GM19351 (cell line): ENCODE results near the gene C12orf43.
A peak's percentile ranks its signal among the peaks of the same experiment; 100 is the strongest.
"Not testable (repeated sequence)": the region's sequence is repeated elsewhere in the genome, so short reads cannot be mapped to it uniquely, and the experiment has no call there.

Source experiments
- ATAC-seq: cut with Tn5 transposase; IDR thresholded peaks from one replicate; pipeline ENCODE4 v1.9.1; 2021; ENCODE audit warnings: mild to moderate bottlenecking, moderate library complexity; ENCODE audit not compliant: unreplicated experiment

C12orf43 gene, protein sequence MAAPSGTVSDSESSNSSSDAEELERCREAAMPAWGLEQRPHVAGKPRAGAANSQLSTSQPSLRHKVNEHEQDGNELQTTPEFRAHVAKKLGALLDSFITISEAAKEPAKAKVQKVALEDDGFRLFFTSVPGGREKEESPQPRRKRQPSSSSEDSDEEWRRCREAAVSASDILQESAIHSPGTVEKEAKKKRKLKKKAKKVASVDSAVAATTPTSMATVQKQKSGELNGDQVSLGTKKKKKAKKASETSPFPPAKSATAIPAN

DNA sequence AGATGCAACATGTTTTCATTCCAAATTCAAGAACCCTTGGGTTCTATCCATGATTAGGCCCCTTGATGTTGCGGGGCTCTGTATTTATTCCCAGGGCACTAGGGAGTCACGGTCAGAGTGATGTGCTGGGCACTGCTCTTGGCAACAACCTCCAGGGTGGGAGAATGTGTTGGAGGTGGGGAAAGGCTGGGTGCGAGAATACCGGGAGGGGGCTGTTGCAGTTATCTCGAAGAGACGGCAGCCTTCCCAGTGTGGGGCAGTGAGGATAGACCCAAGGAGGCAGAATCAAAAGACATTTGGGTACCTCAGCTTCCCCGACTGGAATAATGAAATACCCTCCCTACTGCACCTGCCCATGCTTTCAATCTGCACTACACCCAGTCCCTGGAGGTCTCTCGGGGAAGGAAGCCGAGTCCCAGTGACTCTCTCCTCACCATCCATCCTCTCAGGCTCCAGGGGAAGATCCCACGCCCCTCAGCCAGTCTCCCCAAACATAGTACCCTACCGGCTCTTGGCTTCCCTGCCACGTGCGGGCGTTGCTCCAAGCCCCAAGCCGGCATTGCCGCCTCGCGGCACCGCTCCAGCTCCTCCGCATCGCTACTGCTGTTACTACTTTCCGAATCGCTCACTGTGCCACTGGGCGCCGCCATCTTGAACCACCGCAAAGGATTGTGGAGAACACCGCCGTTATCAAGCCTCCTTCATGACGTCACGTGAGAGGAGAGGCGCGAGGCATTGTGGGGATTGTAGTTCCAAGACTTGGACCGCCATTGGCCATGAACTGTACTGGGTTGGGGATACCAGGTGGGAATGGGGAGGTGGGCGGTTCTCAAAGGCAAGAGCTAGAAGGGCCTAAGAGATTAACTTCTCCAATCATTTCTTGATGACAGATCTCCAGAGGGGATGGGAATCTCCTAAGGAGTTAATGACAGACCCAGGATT is at the start of gene C12orf43:
C12orf43 (minus strand) TSS at position 663 of the 942 bp plus-strand sequence; CDS start at position 650, 13 bp downstream.
- peak; percentile 99 for ATAC-seq

DNA sequence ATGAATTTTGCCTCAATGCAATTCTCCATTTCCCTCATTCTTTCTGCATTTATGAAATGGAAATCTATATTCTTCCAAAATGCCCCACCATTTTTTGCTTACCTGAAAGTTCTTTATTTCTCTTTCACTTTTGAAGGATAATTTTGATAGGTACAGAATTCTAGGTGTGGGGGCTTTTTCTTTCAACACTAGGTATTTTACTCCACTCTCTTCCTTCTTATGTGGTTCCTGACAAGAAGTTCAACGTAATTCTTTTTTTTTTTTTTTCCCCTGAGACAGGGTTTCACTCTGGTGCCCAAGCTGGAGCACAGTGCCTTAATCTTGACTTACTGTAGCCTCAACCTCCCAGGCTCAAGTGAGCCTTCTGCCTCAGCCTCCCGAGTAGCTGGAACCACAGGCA is 49.1 kb upstream of the C12orf43 start:
- no peak for ATAC-seq

DNA sequence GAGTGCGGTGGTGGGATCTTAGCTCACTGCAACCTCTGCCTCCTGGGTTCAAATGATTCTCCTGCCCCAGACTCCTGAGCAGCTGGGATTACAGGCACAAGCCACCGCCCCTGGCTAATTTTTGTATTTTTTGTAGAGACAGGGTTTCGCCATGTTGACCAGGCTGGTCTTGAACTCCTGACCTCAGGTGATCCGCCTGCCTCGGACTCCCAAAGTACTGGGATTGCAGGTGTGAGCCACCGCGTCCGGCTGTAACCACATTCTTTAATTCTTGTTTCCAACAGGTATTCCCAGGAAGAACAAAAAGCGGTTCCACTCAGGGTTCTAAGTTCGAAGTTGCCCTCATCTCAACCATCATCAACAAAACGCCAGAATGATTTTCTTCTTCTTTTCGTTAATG is 48.3 kb upstream of the C12orf43 start:
- not testable (repeated sequence) for ATAC-seq

DNA sequence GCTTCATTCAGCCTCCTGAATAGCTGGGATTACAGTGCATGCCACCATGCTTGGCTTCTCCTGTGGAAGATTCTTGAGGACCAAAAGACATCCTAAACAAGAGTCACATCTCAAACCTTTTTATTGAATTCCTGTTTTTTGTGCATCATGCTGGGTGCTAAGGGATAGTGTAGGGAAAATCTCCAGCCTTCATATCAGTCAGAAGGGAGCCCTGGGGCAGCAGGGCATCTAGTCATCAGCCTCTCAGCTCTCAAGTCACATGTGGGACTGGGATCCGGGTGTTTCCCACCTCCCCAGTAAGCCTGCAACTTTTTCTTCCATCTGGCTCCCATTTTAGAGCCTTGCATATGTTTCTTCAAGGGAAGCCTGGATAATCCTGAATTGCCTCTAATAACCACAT is 47.8 kb upstream of the C12orf43 start:
- no peak for ATAC-seq

DNA sequence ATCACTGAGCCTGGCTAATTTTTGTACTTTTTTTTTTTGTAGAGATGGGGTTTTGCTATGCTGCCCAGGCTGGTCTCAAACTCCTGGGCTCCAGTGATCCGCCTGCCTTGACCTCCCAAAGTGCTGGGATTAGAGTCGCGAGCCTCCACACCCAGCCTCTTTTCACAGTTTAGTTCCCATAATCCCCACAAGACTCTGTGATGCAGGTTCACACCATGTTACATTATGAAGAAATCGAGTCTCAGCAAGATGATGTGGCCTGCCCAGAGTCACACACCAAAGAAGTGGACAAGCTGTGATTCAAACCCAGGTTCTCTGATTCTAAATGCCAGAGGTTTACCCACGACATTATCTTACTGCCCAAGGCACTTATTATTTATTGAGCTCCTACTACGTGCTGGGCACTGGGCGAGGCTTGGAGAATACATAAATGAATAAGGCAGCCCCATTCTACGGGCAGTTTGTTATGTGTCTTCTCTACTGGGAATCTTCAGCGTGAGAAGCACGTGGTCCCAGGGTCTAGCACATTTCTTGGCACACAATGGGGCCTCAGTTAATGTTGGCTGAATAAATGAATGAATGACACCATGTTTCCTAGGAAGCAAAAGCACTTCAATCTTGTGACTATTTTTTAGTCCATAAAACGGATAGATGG is 46.2 kb upstream of the C12orf43 start:
- no peak for ATAC-seq

DNA sequence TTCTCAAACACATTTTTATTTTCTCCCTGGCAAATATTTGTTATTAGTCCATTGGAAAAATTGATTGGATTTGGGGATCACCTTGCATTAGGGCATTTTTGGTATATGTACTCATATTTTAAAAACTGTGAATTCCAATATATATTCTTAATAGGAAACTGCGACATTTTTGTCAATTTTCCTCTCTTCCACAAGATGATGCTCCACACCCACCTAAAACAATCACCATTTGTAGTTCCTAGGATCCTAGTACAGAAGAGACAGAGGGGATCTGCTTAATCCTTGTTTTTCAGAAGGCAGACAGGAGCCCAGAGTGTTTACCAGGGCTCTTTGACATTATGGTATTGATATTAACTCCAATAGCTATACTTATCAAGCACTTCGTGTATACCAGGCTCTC is 45.5 kb upstream of the C12orf43 start:
- no peak for ATAC-seq

DNA sequence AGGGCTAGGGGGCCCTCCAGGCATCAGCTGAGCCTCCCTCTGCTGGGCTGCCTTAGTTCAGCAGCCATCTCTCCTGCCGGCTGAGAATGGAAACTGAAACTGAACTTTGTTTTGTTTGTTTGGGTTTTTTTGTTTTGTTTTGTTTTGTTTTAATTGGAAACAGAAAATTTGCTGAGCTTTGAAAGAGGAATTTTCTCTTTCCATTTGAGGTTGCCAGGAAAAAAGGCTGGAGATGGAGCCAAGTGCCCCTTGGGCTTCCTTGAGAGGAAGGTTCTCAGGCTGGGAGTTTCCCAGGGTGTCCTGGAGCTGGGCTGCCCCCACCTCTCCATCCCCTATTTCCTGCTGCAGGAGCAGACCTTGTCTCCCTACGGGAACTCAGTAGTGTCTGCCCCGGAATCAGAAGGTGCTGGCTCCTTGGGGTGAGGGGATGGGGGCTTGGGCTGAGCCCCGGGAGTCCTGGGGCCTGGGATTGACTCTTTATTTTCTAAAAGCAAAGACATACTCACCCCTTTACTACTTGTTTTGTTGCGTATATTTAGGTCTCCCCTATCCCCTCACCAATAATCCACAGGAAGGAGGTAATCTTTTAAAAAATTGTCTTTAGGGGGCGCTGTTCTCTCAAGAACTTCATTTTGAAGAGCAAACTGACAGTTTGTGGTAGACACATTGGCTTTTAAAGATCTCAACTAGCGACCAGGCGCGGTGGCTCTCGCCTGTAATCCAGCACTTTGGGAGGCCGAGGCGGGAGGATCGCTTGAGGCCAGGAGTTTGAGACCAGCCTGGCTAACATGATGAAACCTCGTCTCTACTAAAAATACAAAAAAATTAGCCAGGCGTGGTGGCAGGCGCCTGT is 44.1 kb upstream of the C12orf43 start:
- ATAC-seq, result peak; percentile 84

DNA sequence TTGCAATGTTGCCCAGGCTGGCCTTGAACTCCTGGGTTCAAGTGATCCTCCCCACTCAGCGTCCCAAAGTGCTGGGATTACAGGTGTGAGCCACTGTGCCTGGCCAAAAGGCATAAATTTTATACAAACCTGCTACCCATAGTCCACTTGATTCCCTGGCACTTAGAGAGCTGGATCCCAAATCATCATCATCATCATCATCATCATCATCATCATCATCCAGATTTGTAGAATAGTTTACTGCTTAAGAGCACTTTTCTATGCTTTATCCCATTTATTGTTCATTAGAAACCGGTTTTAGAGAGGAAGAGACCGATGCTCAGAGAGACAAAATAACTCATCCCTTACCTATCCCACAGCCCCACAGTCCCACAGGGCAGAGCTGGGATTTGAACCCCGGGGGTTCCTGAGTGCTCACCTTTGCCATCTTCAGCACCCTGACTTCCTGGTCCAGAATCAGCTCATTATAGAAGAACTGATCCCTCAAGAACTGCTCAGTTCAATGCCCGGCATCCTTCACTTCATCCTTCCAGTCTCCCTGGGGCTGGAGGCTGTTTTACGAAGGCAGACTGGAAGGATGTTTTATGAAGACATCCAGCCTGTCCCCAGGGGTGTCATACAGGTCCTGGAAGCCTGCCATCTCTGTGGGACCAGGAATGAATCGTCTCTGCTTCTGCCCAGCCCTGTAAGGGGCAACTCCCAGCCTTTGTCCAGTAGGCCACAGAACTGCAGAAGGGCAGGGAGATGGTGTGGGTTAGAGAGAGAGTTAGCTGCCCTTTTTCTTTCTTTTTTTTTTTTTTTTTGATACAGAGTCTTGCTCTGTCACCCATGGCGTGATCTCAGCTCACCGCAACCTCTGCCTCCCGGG is 43.0 kb upstream of the C12orf43 start:
- ATAC-seq, result peak; percentile 38

DNA sequence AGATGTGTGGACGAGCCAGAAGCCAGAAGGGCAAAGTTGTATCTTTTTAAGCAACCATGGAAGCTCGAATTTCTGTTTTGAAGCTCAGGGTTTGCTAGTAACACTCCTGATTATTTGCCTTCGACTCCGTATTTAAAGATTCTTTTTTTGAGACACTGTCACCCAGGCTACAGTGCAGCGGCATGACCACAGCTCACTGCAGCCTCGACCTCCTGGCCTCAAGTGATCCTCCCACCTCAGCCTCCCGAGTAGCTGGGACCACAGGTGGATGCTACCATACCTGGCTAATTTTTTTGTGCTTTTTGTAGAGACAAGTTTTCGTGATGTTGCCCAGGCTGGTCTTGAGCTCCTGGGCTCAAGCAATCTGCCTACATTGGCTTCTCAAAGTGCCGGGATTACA is 41.5 kb upstream of the C12orf43 start:
- ATAC-seq, result no peak

DNA sequence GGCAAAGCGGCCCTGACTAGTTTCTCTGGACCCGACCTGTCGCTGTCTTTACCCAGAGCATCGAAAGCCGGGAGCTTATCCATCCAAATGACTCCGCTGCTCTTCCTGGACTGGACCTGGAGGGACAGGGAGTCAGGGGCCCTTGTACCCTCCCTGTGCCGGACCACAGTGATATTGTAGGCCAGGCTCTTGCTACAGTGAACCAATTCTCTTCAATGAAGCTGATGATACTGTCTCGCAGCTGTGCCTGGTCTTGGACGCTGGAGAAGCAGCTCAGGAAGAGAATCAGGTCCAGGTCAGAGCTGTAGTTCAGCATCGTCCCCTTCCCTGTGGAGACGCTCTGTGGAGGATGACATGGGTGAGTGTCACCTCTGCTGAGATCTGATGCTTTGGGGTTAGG is 37.4 kb upstream of the C12orf43 start:
- ATAC-seq, result no peak

DNA sequence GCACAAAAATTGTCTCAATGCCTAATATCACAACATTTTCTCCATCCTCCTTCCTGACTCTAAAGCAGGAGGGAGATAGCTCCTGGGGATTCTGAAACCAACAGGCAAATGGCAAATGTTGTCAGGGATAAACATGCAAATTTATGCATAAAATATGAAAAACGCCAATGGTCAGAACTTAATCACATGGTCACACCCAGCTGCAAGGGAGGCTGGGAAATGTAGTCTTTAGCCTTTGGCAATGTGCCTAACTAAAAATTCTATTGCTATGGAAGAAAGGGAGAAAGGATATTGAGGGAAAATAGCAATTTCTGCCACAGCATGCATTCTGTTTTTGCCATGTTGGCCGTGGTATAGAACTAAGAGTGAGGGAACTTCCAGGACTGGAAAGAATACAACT is 34.4 kb upstream of the C12orf43 start:
- no peak for ATAC-seq

DNA sequence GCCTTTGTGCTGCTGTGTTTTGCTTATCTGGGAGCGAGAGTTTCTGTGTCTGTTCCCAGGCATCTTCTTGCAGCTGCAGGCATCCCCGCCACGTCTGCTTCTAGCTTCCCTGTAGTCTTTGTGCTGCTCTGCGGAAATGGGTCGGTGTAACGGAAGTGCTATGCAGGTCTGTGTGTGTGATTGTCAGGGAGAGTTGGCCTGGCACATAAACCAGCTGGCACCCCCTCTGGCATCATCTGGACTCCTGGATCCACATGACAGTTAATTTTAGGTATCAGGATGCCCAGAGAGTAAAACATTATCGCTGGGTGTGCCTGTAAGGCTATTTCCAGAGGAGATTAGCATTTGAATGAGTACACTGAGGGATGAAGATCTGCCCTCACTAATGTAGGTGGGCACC is 32.2 kb upstream of the C12orf43 start:
- ATAC-seq, result no peak

DNA sequence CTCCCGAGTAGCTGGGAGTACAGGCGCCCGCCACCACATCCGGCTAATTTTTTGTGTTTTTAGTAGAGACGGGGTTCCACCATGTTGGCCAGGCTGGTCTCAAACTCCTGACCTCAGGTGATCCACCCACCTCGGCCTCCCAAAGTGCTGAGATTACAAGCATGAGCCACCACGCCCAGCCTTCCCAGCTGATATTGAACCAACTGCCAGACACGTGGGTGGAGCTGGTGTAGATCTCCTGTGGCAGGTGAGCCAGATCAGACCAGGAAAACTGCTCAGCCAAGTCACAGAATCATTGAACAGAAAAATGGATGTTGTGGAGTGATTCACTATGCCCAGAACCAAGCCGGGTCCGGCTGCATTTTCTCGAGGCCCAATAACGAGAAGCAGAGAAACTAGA is 31.1 kb upstream of the C12orf43 start:
- ATAC-seq, result not testable (repeated sequence)

DNA sequence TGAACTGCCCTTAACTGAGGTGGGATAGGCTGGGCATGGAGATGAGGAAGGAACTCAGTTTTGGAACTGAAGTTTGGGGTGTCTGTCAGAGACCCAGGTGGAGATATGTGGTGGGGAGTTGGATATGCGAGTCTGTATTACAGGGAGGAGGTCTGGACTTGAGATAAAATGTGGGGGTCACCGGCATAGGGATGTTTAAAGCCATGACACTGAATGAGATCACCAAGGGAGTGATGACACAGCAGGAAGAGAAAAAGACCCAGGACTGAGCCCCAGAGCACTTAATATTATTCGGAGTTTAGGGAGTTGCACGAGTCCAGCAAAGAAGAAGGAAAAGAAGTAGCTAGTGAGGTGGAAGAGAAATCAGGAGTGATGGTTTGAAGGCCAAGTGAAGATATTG is 26.8 kb upstream of the C12orf43 start:
- ATAC-seq, result no peak

DNA sequence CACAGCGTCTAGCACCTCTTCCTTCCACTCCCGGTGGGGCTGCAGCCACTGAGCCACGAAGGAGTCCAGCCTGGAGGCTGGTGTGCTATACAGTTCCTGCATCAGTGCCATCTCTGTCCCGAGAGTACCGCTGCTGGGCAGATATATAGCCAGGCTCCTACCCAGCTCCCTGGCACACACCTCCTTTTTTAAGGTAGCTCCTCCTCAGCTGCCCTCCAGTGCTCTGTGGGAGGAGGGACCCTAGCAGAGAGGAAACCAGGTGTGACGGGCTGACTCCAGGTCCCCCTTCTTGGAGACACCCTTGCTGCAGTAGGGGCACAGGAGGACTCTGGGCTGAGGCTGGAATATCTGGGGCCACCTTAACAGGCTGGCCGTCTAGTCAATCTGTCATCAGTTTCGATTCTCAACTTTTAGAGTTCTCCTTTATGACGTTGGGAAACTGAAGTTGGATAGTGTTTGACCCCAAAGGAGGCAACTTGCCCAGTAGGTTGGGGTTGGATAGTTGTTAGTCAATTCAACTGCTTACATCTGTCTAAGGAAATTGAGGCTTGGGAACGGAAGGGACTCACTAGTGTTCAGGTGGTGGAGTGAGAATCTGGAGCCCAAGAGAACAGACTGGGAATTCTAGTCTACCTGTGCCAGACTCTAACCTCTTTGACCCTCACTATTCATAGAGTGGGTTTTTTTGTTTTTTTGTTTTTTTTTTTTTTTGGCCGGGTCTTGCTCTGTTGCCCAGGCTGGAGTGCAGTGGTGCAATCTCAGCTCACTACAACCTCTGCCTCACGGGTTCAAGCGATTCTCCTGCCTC is 22.8 kb upstream of the C12orf43 start, which contains the start of gene OASL:
OASL (minus strand) TSS at position 386 of the 808 bp plus-strand sequence; CDS start at position 111, 275 bp downstream.
- ATAC-seq, result no peak

DNA sequence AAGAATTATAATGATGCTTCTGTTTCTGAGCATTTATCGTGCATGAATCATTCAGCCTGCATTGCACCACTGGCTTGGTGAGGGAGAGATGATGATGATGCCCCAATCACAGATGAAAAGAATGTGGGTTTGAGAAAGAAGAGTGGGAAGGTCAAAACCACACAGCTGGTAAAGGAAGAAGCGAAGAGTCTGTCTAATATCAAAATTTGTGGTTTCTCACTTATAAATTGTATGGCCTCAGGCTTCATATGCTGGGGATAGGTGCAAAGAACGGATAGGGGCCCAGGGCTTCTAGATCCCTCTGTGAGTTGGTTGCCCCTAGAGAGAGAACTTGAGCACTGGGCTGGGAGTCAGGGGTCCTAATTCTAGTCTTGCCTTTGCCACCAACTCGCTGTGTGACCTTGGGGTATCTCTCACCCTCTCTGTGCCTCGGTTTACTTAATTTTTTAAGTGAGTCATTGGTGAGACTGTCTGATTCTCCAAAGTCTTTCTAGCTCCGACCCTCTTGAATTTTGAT is 20.6 kb upstream of the C12orf43 start:
- no peak for ATAC-seq

DNA sequence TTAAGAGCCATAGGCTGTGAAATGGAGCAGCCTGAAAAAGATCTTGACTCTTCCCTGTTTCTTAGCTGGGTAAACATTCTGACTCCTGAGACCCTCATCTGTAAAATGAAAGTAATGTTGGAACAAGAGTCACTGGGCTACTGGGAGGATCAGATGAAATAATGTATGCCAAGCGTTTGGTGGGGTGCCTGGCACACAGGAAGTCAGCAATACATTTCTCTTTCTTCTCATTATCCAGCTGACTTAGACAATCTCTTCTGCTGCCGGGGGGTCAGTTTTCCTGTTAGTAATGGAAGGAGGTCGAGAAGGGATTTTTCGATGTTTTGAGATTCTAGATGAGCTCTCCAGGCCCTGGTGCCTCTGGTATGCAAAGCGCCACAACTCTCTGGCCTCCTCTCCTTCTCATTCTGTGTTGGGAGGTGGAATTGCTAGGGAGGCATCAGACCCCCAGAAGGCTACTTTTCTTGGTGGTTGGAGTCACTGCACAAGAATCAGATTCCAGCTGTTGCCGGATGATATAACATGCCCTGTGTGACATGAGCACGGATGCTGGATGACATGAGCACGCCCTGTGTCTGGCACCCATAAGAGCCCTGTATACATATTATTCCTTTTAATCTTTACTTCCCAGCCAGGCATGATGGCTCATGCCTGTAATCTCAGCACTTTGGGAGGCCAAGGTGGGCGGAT is 18.5 kb upstream of the C12orf43 start:
- ATAC-seq, result no peak
